Activated naive CD4-positive, alpha-beta T cell treated with anti-CD3 and anti-CD28 coated beads for 36 hours (primary cell): ENCODE results near the gene STK24. TPM values are rescaled to one million over a fixed set of nuclear protein-coding genes. Genes with fewer than 3 reads are reported as not detected.

Experiments
- CTCF ChIA-PET: fragments of 350-600 bp; sonication (Branson Sonifier 250); formaldehyde crosslinking; loops from one replicate; lab custom pipeline; 2021; ENCODE audit warnings: antibody characterized with exemption; lab: Charles Lee
- DNase-seq: peaks from one replicate; pipeline ENCODE4 v3.0.0-alpha.2; 2020
- H3K27ac Mint-ChIP-seq: one replicate; pipeline ENCODE4 v1.8.0; 2021; ENCODE audit warnings: mild to moderate bottlenecking, mixed read lengths
- H3K27me3 Mint-ChIP-seq: one replicate; pipeline ENCODE4 v1.8.0; 2021; ENCODE audit warnings: low read depth, mixed read lengths
- H3K36me3 Mint-ChIP-seq: one replicate; pipeline ENCODE4 v1.8.0; 2021; ENCODE audit warnings: low read depth, mixed read lengths
- H3K4me1 Mint-ChIP-seq: one replicate; pipeline ENCODE4 v1.8.0; 2021; ENCODE audit warnings: low read depth, mixed read lengths
- H3K4me3 Mint-ChIP-seq: one replicate; pipeline ENCODE4 v1.8.0; 2021; ENCODE audit warnings: mild to moderate bottlenecking, moderate library complexity, mixed read lengths
- H3K9me3 Mint-ChIP-seq: one replicate; pipeline ENCODE4 v1.8.0; 2021; ENCODE audit warnings: mixed read lengths
- intact Hi-C: fragments of 100-400 bp; cut with micrococcal nuclease; formaldehyde crosslinking; loops from one replicate; pipeline ENCODE4 v1.15.1; 2023
- total RNA-seq, 2 experiments: library from RNA; stranded (reverse); gene quantifications; one replicate each; pipeline ENCODE4 v1.2.3, GENCODE V29; 2021

STK24 gene
- total RNA-seq, 2 experiments from 2014 or later = 95.5 to 96.7 TPM

DNA sequence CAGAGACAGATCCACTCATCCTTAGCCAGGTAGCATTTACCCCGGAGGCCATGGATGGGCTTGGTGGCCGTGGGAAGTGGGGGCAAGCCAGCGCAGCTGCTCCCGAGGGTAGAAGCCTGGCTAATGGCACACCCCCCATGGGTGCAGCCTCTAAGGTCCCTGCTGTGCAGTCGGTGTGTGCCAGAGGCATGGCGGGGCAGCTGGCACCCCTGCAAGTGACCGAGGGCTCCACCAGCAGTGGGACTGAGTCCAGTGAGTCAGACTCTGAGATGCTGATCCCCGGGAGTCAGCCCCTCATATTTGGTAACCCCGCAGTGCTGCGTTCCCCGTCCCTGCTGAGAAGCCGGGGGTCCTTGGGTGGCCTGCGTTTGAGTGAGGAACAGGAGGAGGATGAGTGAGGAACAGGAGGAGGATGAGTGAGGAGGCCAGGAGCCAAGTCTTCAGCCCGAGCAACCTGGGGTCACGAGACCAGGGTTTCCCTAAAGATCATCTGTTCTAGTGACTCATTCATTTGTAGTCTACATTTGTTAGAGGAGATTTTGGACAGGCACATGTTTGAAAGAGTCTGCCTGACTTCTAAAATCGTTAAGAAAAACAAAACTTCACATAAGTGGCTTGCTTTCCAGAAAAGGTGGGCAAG, 180.7 kb downstream of the STK24 start:
- intact Hi-C loops = no loop called here
- peaks cover 4% of the 10 kb centered on the region for H3K27me3 Mint-ChIP-seq
- no peaks in the 10 kb centered on the region for H3K9me3 Mint-ChIP-seq
- DNase-seq = no peak
- no peak overlapping the region for H3K27ac Mint-ChIP-seq
- H3K36me3 Mint-ChIP-seq = no peaks in the 10 kb centered on the region
- CTCF ChIA-PET = no interaction called here
- no peak overlapping the region for H3K4me3 Mint-ChIP-seq
- no peaks in the 10 kb centered on the region for H3K4me1 Mint-ChIP-seq

Other genes starting within 250 kb of the STK24 start
- gene SLC15A1, start 175.6 kb upstream of the STK24 start, total RNA-seq = not detected